AG04450 (cell line): ENCODE measurements around the gene PNPLA6. TPM values are rescaled to one million over a fixed set of nuclear protein-coding genes. Genes with fewer than 3 reads are reported as not detected.

Experiments used
- CTCF ChIA-PET: fragments of 300-600, 350-600 bp; formaldehyde crosslinking; extraction: SDS; loops from one replicate; lab custom pipeline; 2022; ENCODE audit warnings: antibody characterized with exemption, inconsistent platforms; lab: Charles Lee
- POLR2A ChIA-PET: fragments of 350-600 bp; formaldehyde crosslinking; extraction: SDS; loops from one replicate; lab custom pipeline; 2021; ENCODE audit warnings: antibody characterized with exemption, inconsistent platforms; lab: Yijun Ruan, JAX
- DNase-seq: peaks from one replicate; pipeline ENCODE4 v3.0.0-alpha.2; 2011; ENCODE audit warnings: low read depth, low spot score
- H3K27ac ChIP-seq: one replicate; pipeline ENCODE4 v1.5.1; 2012; ENCODE audit warnings: low read depth, low read length, control low read depth
- H3K27me3 ChIP-seq: one replicate; pipeline ENCODE4 v1.6.0; 2012; ENCODE audit warnings: low read length; ENCODE audit not compliant: control insufficient read depth, insufficient read depth
- H3K4me3 ChIP-seq: 2 replicates; pipeline ENCODE4 v1.5.1; 2011; ENCODE audit warnings: mild to moderate bottlenecking, low read depth, low read length, control low read depth
- H3K9me3 ChIP-seq: 2 replicates; pipeline ENCODE4 v1.5.1; 2012; ENCODE audit warnings: low read length; ENCODE audit not compliant: control insufficient read depth, insufficient read depth
- polyA plus RNA-seq: library from polyadenylated mRNA; depleted of rRNA; stranded (reverse); fragments of >200 nt; gene quantifications from 2 replicates; pipeline ENCODE4 v1.2.3, GENCODE V29; 2011
- TF ChIP-seq, protein P1 (sequence below): IDR thresholded peaks from 2 replicates; pipeline ENCODE4 v1.5.1; 2011; ENCODE audit warnings: low read depth, low read length, control low read depth, inconsistent platforms

Gene PNPLA6
- polyA plus RNA-seq, 1 experiment = 17.0 TPM

DNA sequence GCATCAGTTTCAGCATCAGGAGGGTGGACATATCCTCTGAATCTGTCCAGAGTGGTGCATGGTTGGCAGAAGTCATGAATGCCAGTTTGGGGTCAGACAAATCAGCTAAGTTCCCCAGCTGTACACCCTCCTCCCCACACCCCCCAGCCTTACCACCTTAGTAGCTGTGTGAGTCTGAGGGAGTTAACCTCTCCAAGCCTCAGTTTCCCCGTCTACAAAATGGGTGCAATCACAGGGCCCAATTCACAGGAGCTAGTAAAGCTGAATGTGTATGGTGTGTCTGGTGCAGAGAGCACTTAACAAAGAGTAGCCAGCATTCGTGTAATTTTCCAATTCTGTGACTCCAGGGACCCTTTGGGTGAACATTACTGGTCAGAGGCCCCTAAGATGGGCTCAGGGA is 33.0 kb upstream of the PNPLA6 start:
- ChIA-PET POLR2A (no interaction called here), CTCF (no interaction called here)
- no peak for DNase-seq
- no peak overlapping the region for H3K27ac ChIP-seq
- TF ChIP-seq, protein P1, sequence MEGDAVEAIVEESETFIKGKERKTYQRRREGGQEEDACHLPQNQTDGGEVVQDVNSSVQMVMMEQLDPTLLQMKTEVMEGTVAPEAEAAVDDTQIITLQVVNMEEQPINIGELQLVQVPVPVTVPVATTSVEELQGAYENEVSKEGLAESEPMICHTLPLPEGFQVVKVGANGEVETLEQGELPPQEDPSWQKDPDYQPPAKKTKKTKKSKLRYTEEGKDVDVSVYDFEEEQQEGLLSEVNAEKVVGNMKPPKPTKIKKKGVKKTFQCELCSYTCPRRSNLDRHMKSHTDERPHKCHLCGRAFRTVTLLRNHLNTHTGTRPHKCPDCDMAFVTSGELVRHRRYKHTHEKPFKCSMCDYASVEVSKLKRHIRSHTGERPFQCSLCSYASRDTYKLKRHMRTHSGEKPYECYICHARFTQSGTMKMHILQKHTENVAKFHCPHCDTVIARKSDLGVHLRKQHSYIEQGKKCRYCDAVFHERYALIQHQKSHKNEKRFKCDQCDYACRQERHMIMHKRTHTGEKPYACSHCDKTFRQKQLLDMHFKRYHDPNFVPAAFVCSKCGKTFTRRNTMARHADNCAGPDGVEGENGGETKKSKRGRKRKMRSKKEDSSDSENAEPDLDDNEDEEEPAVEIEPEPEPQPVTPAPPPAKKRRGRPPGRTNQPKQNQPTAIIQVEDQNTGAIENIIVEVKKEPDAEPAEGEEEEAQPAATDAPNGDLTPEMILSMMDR = no peak
- H3K9me3 ChIP-seq = peaks cover 4% of the 10 kb centered on the region; the same call in 1 of the 2 replicates
- peaks cover 23% of the 10 kb centered on the region for H3K27me3 ChIP-seq
- no peak overlapping the region for H3K4me3 ChIP-seq

DNA sequence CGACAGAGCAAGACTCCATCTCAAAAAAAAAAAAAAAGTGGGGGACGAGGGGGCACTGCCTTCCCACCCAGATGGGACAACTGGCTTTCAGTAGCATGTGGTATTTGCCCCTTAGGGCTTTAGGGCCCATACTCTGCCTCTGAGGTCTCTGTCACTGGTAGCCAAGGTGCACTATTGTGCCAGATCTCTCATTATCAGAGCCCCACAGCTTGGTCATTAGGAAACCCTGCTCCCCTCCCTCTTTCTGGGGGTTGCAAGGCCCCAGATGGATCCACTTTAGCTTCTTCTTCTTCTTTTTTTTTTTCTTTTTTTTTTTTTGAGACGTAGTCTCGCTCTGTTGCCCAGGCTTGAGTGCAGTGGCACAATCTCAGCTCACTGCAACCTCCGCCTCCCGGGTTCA is 30.8 kb upstream of the PNPLA6 start:
- H3K27ac ChIP-seq = no peak overlapping the region
- no peak for DNase-seq
- TF ChIP-seq, protein P1 = no peak
- peaks cover 9% of the 10 kb centered on the region; the same call in 1 of the 2 replicates for H3K9me3 ChIP-seq
- H3K27me3 ChIP-seq = peaks cover 20% of the 10 kb centered on the region
- H3K4me3 ChIP-seq = no peak overlapping the region
- ChIA-PET CTCF (interaction anchor here (0.7 to 1.2 kb wide), 2 partner anchors 9 to 64 kb away, joined by 3 to 5 read pairs; no protein-coding TSS in a partner anchor), POLR2A (interaction anchor here (0.6 kb wide), 1 partner anchor 40 kb away, joined by 4 read pairs; no protein-coding TSS in a partner anchor)

DNA sequence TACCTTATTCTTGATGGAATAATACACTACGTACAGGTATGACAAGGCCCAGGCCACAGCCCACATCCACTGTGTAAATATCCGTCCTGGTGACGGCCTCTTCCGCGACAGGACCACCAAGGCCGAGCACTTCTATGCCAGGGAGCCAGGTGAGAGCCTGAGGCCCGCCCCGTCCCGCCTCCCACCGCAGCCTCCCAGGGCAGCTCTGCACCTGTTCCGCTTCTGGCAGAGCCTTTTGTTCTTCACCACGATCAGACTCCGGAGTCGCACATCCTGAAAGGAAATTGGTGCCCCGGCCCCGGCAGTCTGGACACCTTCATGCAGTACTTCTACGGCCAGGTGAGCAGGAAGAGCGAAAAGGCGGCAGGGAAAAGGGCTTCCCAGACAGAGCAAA is 30.2 kb upstream of the PNPLA6 start:
- ChIA-PET POLR2A (interaction anchor here (1.4 kb wide), 1 partner anchor 11 kb away, joined by 6 read pairs; the partner anchor contains the start of gene ZNF358), CTCF (no interaction called here)
- H3K27ac ChIP-seq = no peak overlapping the region
- no peak overlapping the region for H3K4me3 ChIP-seq
- no peak for DNase-seq
- H3K9me3 ChIP-seq = peaks cover 9% of the 10 kb centered on the region; the same call in 1 of the 2 replicates
- TF ChIP-seq, protein P1 = no peak
- H3K27me3 ChIP-seq = peaks cover 17% of the 10 kb centered on the region

DNA sequence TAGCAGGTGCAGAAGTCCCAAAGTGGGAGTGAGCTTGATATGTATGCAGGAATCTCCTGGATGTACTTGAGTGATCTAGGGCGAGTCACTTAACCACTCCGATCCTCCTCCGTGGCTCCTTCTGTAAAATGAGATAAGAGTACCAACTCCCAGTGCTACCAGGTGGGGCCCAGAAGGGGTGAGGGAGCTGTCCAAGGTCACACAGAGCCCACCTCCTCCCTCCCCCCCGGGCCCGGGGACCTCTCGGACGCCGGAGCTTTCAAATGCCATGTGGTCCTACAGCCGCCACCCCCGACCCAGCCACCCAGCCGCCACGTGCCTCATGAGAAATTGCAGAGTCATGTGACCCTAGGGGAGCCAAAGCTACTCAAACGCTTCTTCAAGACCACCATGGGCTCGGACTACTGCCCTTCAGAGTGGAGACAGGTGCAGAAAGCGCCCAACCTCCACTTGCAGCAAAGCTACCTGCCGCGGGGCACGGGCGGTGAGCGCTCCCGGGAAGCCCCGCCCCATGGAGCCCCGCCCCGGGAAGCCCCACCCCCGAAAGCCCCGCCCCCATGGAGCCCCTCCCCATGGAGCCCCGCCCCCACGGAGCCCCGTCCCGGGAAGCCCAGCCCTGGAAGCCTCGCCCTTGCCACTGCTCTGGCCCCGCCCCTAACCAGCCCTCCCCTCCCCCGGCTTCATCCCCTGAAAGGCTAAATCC is 29.7 kb upstream of the PNPLA6 start:
- no peak overlapping the region for H3K27ac ChIP-seq
- ChIA-PET CTCF (no interaction called here), POLR2A (interaction anchor here (1.4 kb wide), 1 partner anchor 10 kb away, joined by 6 read pairs; the partner anchor contains the start of gene ZNF358)
- DNase-seq = no peak
- H3K9me3 ChIP-seq = peaks cover 9% of the 10 kb centered on the region; the same call in 1 of the 2 replicates
- H3K4me3 ChIP-seq = no peak overlapping the region
- peaks cover 13% of the 10 kb centered on the region for H3K27me3 ChIP-seq
- TF ChIP-seq, protein P1 = no peak
